H9 (cell line): ENCODE data around the gene PBOV1. TPM values are rescaled to one million over a fixed set of nuclear protein-coding genes. Genes with fewer than 3 reads are reported as not detected.
A peak's percentile ranks its signal among the peaks of the same experiment; 100 is the strongest.

Experiments used
- DNase-seq: peaks from one replicate; pipeline ENCODE4 v3.0.0-alpha.2; 2017
- H2AFZ ChIP-seq: one replicate; pipeline ENCODE4 v1.6.1; 2013; ENCODE audit warnings: mild to moderate bottlenecking, low read length, control low read depth, moderate library complexity
- H2AK5ac ChIP-seq: 2 replicates; pipeline ENCODE4 v1.6.1; 2013; ENCODE audit warnings: low read length, control low read depth, mixed read lengths; ENCODE audit not compliant: insufficient read length
- H2BK120ac ChIP-seq: one replicate; pipeline ENCODE4 v1.6.1; 2013; ENCODE audit warnings: low read depth, mild to moderate bottlenecking, low read length, control low read depth, inconsistent platforms; ENCODE audit not compliant: poor library complexity, severe bottlenecking
- H2BK12ac ChIP-seq: 2 replicates; pipeline ENCODE4 v1.6.1; 2013; ENCODE audit warnings: low read length, control low read depth, mixed read lengths, low read depth; ENCODE audit not compliant: insufficient read length
- H2BK15ac ChIP-seq: 2 replicates; pipeline ENCODE4 v1.6.1; 2013; ENCODE audit warnings: low read depth, low read length, control low read depth
- H2BK20ac ChIP-seq: one replicate; pipeline ENCODE4 v1.6.1; 2013; ENCODE audit warnings: low read depth, mild to moderate bottlenecking, low read length, control low read depth, inconsistent platforms; ENCODE audit not compliant: poor library complexity, severe bottlenecking
- H2BK5ac ChIP-seq: 2 replicates; pipeline ENCODE4 v1.6.1; 2013; ENCODE audit warnings: low read length, control low read depth, mixed read lengths; ENCODE audit not compliant: insufficient read length
- H3K14ac ChIP-seq: 2 replicates; pipeline ENCODE4 v1.6.1; 2013; ENCODE audit warnings: low read length, control low read depth; ENCODE audit not compliant: insufficient read depth
- H3K18ac ChIP-seq: 2 replicates; pipeline ENCODE4 v1.6.1; 2013; ENCODE audit warnings: low read depth, mild to moderate bottlenecking, mixed read lengths, low read length, control low read depth; ENCODE audit not compliant: insufficient read length
- H3K23ac ChIP-seq: 2 replicates; pipeline ENCODE4 v1.6.1; 2013; ENCODE audit warnings: low read length, control low read depth, mixed read lengths, low read depth; ENCODE audit not compliant: insufficient read length
- H3K23me2 ChIP-seq: 2 replicates; pipeline ENCODE4 v1.6.1; 2013; ENCODE audit warnings: low read depth, mild to moderate bottlenecking, mixed read lengths, low read length, control low read depth; ENCODE audit not compliant: insufficient read length, poor library complexity, severe bottlenecking
- H3K27ac ChIP-seq: 2 replicates; pipeline ENCODE4 v1.5.1; 2013; ENCODE audit warnings: low read length, control low read depth, mixed read lengths, low read depth; ENCODE audit not compliant: insufficient read length
- H3K27me3 ChIP-seq: 2 replicates; pipeline ENCODE4 v1.6.1; 2013; ENCODE audit warnings: low read length, control low read depth, inconsistent platforms; ENCODE audit not compliant: insufficient read depth
- H3K4ac ChIP-seq: 2 replicates; pipeline ENCODE4 v1.6.1; 2013; ENCODE audit warnings: low read depth, mild to moderate bottlenecking, control low read depth, inconsistent platforms, low read length, moderate library complexity
- H3K4me1 ChIP-seq: 2 replicates; pipeline ENCODE4 v1.6.1; 2013; ENCODE audit warnings: low read length, control low read depth, inconsistent platforms; ENCODE audit not compliant: insufficient read depth
- H3K4me2 ChIP-seq: 2 replicates; pipeline ENCODE4 v1.6.1; 2013; ENCODE audit warnings: low read length, control low read depth, mixed read lengths; ENCODE audit not compliant: insufficient read length, insufficient read depth
- H3K56ac ChIP-seq: 2 replicates; pipeline ENCODE4 v1.6.1; 2013; ENCODE audit warnings: low read depth, mild to moderate bottlenecking, mixed read lengths, low read length, control low read depth; ENCODE audit not compliant: insufficient read length
- H3K79me1 ChIP-seq: 2 replicates; pipeline ENCODE4 v1.6.1; 2013; ENCODE audit warnings: low read depth, mild to moderate bottlenecking, moderate library complexity, low read length, control low read depth, inconsistent platforms; ENCODE audit not compliant: insufficient read depth, poor library complexity, severe bottlenecking
- H3K79me2 ChIP-seq: 2 replicates; pipeline ENCODE4 v1.6.1; 2013; ENCODE audit warnings: low read length, control low read depth, inconsistent platforms; ENCODE audit not compliant: insufficient read depth
- H3K9ac ChIP-seq: 2 replicates; pipeline ENCODE4 v1.6.1; 2013; ENCODE audit warnings: low read length, control low read depth, mixed read lengths; ENCODE audit not compliant: insufficient read length; ENCODE audit errors: extremely low read depth
- H3K9me3 ChIP-seq: one replicate; pipeline ENCODE4 v1.6.1; 2013; ENCODE audit warnings: low read depth, low read length, inconsistent platforms; ENCODE audit not compliant: control insufficient read depth
- H3T11ph ChIP-seq: one replicate; pipeline ENCODE4 v1.6.1; 2013; ENCODE audit warnings: mild to moderate bottlenecking, low read length, control low read depth, inconsistent platforms
- H4K20me1 ChIP-seq: one replicate; pipeline ENCODE4 v1.6.1; 2013; ENCODE audit not compliant: control insufficient read depth, insufficient read length, insufficient read depth
- H4K5ac ChIP-seq: 2 replicates; pipeline ENCODE4 v1.6.1; 2013; ENCODE audit warnings: low read depth, mild to moderate bottlenecking, mixed read lengths, low read length, control low read depth; ENCODE audit not compliant: insufficient read length
- H4K8ac ChIP-seq: replicated peaks from 2 replicates; pipeline ENCODE4 v1.6.1; 2013; ENCODE audit warnings: low read length, control low read depth, mixed read lengths, low read depth; ENCODE audit not compliant: insufficient read length
- H4K91ac ChIP-seq: 2 replicates; pipeline ENCODE4 v1.6.1; 2013; ENCODE audit warnings: low read depth, mild to moderate bottlenecking, moderate library complexity, mixed read lengths, low read length, control low read depth; ENCODE audit not compliant: insufficient read length
- H3K27ac Mint-ChIP-seq, 3 experiments: 2 replicates in 2 of 3; 3 replicates in 1 of 3; pipeline ENCODE4 v1.8.0; 2020 to 2021; ENCODE audit warnings: mixed read lengths in 3 of 3, mild to moderate bottlenecking in 1 of 3, moderate library complexity in 1 of 3
- H3K27me3 Mint-ChIP-seq: 2 replicates; pipeline ENCODE4 v1.8.0; 2021; ENCODE audit warnings: low read depth, mild to moderate bottlenecking, moderate library complexity, mixed read lengths
- H3K36me3 Mint-ChIP-seq, 3 experiments: 2 replicates in 2 of 3; 3 replicates in 1 of 3; pipeline ENCODE4 v1.8.0; 2020 to 2021; ENCODE audit warnings: low read depth in 3 of 3, mixed read lengths in 3 of 3; ENCODE audit not compliant: insufficient read depth in 1 of 3
- H3K4me1 Mint-ChIP-seq, 2 experiments: 2 replicates each; pipeline ENCODE4 v1.8.0; 2020; ENCODE audit warnings: mixed read lengths in 2 of 2
- H3K4me3 Mint-ChIP-seq, 2 experiments: 2 replicates in 1 of 2; 3 replicates in 1 of 2; pipeline ENCODE4 v1.8.0; 2020 to 2021; ENCODE audit warnings: mild to moderate bottlenecking in 2 of 2, mixed read lengths in 2 of 2, moderate library complexity in 1 of 2
- H3K9me3 Mint-ChIP-seq, 2 experiments: 2 replicates in 1 of 2; 3 replicates in 1 of 2; pipeline ENCODE4 v1.8.0; 2020; ENCODE audit warnings: mild to moderate bottlenecking in 2 of 2, mixed read lengths in 2 of 2, moderate library complexity in 1 of 2
- CTCF ChIP-seq: fragments of 200-600 bp; sonication (generic); conservative IDR thresholded peaks from 3 replicates; pipeline ENCODE4 v1.8.0; 2021; ENCODE audit warnings: antibody characterized with exemption, mild to moderate bottlenecking
- WGBS: extraction: QIAGEN DNeasy Blood & Tissue Kit; methylation state at CpG from one replicate; pipeline ENCODE4 v1.1.7; 2013; ENCODE audit warnings: missing lambda C conversion rate, low lambda C conversion rate, mixed read lengths; ENCODE audit not compliant: insufficient read length; ENCODE audit errors: extremely low coverage; 5-methylcytosine and 5-hydroxymethylcytosine counted together
- total RNA-seq: library from RNA; stranded (reverse); gene quantifications from 2 replicates; pipeline ENCODE4 v1.2.1, GENCODE V29; 2021

Gene PBOV1
- total RNA-seq, 1 experiment from 2014 or later = not detected

GRCh38 chr6:138182939-138183789 is 35.1 kb downstream of the PBOV1 start:
- Mint-ChIP-seq H3K4me1 (peaks cover 40% of the 10 kb centered on the region in 2 experiments), H3K36me3 (peaks cover 3 to 19% (median 8%) of the 10 kb centered on the region in 3 experiments), H3K27ac (peak overlapping the region; percentile 37 to 93 (median 92)), H3K9me3 (peaks cover 4% of the 10 kb centered on the region in 2 experiments), H3K27me3 (no peaks in the 10 kb centered on the region; the same call in 1 of the 2 replicates), H3K4me3 (peak overlapping the region in 1 of 2 experiments; percentile 43; a peak in 4 of 5 replicates)
- no CpG with 5 or more reads among the region's 8 CpGs for WGBS
- Histone ChIP-seq H3K56ac (no peak overlapping the region), H3K79me1 (no peaks in the 10 kb centered on the region), H3K27ac (peak overlapping the region; percentile 59), H3K23ac (no peak overlapping the region), H3K4me1 (peaks cover 7% of the 10 kb centered on the region), H3K18ac (no peak overlapping the region), H4K5ac (no peak overlapping the region), H4K91ac (no peak overlapping the region), H3T11ph (no peak overlapping the region), H4K20me1 (no peaks in the 10 kb centered on the region), H2BK120ac (no peak overlapping the region), H2BK15ac (no peak overlapping the region; the same call in 1 of the 2 replicates), H3K14ac (no peak overlapping the region; the same call in 1 of the 2 replicates), H3K4me2 (peak overlapping the region; percentile 30), H3K9me3 (no peaks in the 10 kb centered on the region), H3K27me3 (no peaks in the 10 kb centered on the region), H2AK5ac (no peak overlapping the region), H3K79me2 (no peaks in the 10 kb centered on the region), H3K4ac (no peak overlapping the region), H2BK5ac (no peak overlapping the region), H3K9ac (no peak overlapping the region), H4K8ac (no peak overlapping the region), H2BK20ac (no peak overlapping the region), H3K23me2 (no peaks in the 10 kb centered on the region), H2BK12ac (no peak overlapping the region), H2AFZ (no peak overlapping the region)
- DNase-seq = peak; percentile 38
- TF ChIP-seq CTCF = no peak
